PC-3 (cell line): ENCODE measurements around the gene SLC27A5. TPM values are rescaled to one million over a fixed set of nuclear protein-coding genes. Genes with fewer than 3 reads are reported as not detected.

Experiments
- ATAC-seq: fragments of 200-7000 bp; cut with Tn5 transposase; 2 replicates; pipeline ENCODE4 v1.9.1; 2020; ENCODE audit warnings: mild to moderate bottlenecking, moderate library complexity
- BruUV-seq: library from RNA; stranded (reverse); fragments of 400-500 nt; replicated peaks from 2 replicates; lab custom pipeline; 2021; lab: Mats Ljungman, UMichigan
- CTCF ChIA-PET: fragments of 300-600 bp; sonication (Branson Sonifier 250); formaldehyde crosslinking; loops from one replicate; lab custom pipeline; 2022; ENCODE audit warnings: antibody characterized with exemption; lab: Charles Lee
- POLR2A ChIA-PET: fragments of 300-600 bp; sonication (Branson Sonifier 250); formaldehyde crosslinking; loops from one replicate; lab custom pipeline; 2022; ENCODE audit warnings: antibody characterized with exemption; ENCODE audit not compliant: unreplicated experiment; lab: Charles Lee
- DNase-seq: peaks from one replicate; pipeline ENCODE4 v3.0.0-alpha.2; 2015
- H2AFZ ChIP-seq: fragments of 300-600 bp; sonication (generic); 2 replicates; pipeline ENCODE4 v1.6.0; 2016; ENCODE audit warnings: antibody characterized with exemption, low read length
- H3F3A ChIP-seq: fragments of 300-600 bp; sonication (generic); one replicate; pipeline ENCODE4 v1.6.0; 2017; ENCODE audit warnings: antibody characterized with exemption, low read length, control low read depth, mild to moderate bottlenecking; ENCODE audit not compliant: unreplicated experiment
- H3K27ac ChIP-seq: fragments of 300-600 bp; sonication (generic); 2 replicates; pipeline ENCODE4 v1.5.1; 2016; ENCODE audit warnings: mild to moderate bottlenecking, low read length
- H3K27me3 ChIP-seq: fragments of 300-600 bp; sonication (generic); 2 replicates; pipeline ENCODE4 v1.6.1; 2016; ENCODE audit warnings: low read length, mixed read lengths
- H3K36me3 ChIP-seq: fragments of 300-600 bp; sonication (generic); 2 replicates; pipeline ENCODE4 v1.6.1; 2016; ENCODE audit warnings: low read depth, mixed run types, low read length, mixed read lengths
- H3K4me1 ChIP-seq: fragments of 300-600 bp; sonication (generic); 2 replicates; pipeline ENCODE4 v1.5.1; 2016; ENCODE audit warnings: low read length; ENCODE audit not compliant: insufficient read depth
- H3K4me2 ChIP-seq: fragments of 300-600 bp; sonication (generic); 2 replicates; pipeline ENCODE4 v1.6.0; 2016; ENCODE audit warnings: low read length
- H3K4me3 ChIP-seq: fragments of 300-600 bp; sonication (generic); 2 replicates; pipeline ENCODE4 v1.5.1; 2016; ENCODE audit warnings: mild to moderate bottlenecking, low read length, mixed read lengths
- H3K79me2 ChIP-seq: fragments of 300-600 bp; sonication (generic); 2 replicates; pipeline ENCODE4 v1.6.1; 2017; ENCODE audit warnings: low read length, mixed read lengths
- H3K9ac ChIP-seq: fragments of 300-600 bp; sonication (generic); 2 replicates; pipeline ENCODE4 v1.6.0; 2016; ENCODE audit warnings: mild to moderate bottlenecking, low read length
- H3K9me2 ChIP-seq: fragments of 300-600 bp; sonication (generic); replicated peaks from 2 replicates; pipeline ENCODE4 v1.6.1; 2016; ENCODE audit warnings: mixed run types, low read length, mixed read lengths
- H3K9me3 ChIP-seq: fragments of 300-600 bp; sonication (generic); 2 replicates; pipeline ENCODE4 v1.6.1; 2016; ENCODE audit warnings: low read length, mixed read lengths
- H4K20me1 ChIP-seq: fragments of 300-600 bp; sonication (generic); 2 replicates; pipeline ENCODE4 v1.6.1; 2016; ENCODE audit warnings: low read length, mixed read lengths
- EZH2 ChIP-seq: fragments of 300-600 bp; sonication (generic); IDR thresholded peaks from one replicate; pipeline ENCODE4 v1.6.1; 2017; ENCODE audit warnings: antibody characterized with exemption, mild to moderate bottlenecking, low read length; ENCODE audit not compliant: unreplicated experiment
- EZH2phosphoT487 ChIP-seq: fragments of 300-600 bp; sonication (generic); IDR thresholded peaks from 2 replicates; pipeline ENCODE4 v1.6.1; 2018; ENCODE audit warnings: mild to moderate bottlenecking, antibody characterized with exemption, low read length, borderline replicate concordance
- intact Hi-C: fragments of 100-400 bp; cut with micrococcal nuclease; formaldehyde crosslinking; loops from 2 replicates; pipeline ENCODE4 v1.9.0; 2023
- total RNA-seq: library from RNA; depleted of rRNA; stranded (reverse); fragments of >200 nt; gene quantifications from 2 replicates; pipeline ENCODE4 v1.2.3, GENCODE V29; 2014
- TF ChIP-seq, protein P1 (sequence below): fragments of 300-600 bp; sonication (generic); conservative IDR thresholded peaks from 2 replicates; pipeline ENCODE4 v1.5.1; 2017; ENCODE audit warnings: antibody characterized with exemption, low read depth, mild to moderate bottlenecking, low read length

SLC27A5 gene
- total RNA-seq, 1 experiment from 2014 or later = 56.2 TPM

DNA sequence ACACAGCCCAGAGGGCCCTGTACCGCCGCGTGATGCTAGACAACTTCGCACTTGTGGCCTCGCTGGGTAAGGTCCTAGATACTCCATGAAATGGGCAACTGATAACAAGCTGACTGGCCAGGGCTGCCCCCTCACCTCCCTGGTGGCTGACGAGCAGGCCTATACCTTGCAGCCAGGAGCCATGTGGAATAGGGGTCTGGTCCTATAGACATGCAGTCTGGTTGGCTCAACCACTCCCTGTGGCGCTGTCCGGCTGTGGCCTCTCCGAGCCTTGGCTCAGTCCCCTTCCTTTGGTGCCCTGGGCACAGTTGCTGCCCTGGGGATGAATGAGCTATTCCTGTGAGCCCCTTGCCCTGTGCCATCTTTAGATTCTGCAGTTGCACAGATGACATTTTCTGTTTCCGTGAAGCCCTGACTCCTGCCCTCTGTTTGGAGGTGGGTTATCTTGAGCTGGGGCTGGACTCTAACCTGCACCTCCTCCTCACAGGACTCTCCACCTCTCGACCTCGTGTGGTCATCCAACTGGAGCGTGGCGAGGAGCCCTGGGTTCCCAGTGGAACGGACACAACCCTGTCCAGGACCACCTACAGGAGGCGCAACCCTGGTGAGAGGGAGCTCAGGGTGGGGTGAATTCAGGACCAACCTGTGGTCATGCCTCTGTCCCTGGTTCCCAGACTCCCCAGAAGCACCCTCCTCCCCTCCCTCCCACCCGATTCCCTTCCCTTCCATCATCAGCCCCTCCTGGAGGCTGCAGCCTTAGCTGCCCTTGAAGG is 42.4 kb downstream of the SLC27A5 start:
- no TSS peak for BruUV-seq
- H3K4me1 ChIP-seq = peaks cover 10% of the 10 kb centered on the region; the same call in 1 of the 2 replicates
- no peak overlapping the region for H3K9ac ChIP-seq
- no peaks in the 10 kb centered on the region for H4K20me1 ChIP-seq
- no peak overlapping the region for H3K4me3 ChIP-seq
- H2AFZ ChIP-seq = no peak overlapping the region
- ATAC-seq (no peak), DNase-seq (no peak)
- H3K9me2 ChIP-seq = no peaks in the 10 kb centered on the region
- no peaks in the 10 kb centered on the region for H3F3A ChIP-seq
- ChIA-PET POLR2A (no interaction called here), CTCF (no interaction called here)
- no peaks in the 10 kb centered on the region for H3K27me3 ChIP-seq
- intact Hi-C loops = no loop called here
- 0 out of 2 replicates have a peak, but pooled peaks cover 6% of the 10 kb centered on the region for H3K36me3 ChIP-seq
- no peaks in the 10 kb centered on the region for H3K9me3 ChIP-seq
- no peak for TF ChIP-seq EZH2phosphoT487
- TF ChIP-seq, protein P1, sequence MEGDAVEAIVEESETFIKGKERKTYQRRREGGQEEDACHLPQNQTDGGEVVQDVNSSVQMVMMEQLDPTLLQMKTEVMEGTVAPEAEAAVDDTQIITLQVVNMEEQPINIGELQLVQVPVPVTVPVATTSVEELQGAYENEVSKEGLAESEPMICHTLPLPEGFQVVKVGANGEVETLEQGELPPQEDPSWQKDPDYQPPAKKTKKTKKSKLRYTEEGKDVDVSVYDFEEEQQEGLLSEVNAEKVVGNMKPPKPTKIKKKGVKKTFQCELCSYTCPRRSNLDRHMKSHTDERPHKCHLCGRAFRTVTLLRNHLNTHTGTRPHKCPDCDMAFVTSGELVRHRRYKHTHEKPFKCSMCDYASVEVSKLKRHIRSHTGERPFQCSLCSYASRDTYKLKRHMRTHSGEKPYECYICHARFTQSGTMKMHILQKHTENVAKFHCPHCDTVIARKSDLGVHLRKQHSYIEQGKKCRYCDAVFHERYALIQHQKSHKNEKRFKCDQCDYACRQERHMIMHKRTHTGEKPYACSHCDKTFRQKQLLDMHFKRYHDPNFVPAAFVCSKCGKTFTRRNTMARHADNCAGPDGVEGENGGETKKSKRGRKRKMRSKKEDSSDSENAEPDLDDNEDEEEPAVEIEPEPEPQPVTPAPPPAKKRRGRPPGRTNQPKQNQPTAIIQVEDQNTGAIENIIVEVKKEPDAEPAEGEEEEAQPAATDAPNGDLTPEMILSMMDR = no peak
- TF ChIP-seq EZH2 = no peak
- no peak overlapping the region for H3K27ac ChIP-seq
- peaks cover 26% of the 10 kb centered on the region for H3K79me2 ChIP-seq
- no peak overlapping the region for H3K4me2 ChIP-seq

DNA sequence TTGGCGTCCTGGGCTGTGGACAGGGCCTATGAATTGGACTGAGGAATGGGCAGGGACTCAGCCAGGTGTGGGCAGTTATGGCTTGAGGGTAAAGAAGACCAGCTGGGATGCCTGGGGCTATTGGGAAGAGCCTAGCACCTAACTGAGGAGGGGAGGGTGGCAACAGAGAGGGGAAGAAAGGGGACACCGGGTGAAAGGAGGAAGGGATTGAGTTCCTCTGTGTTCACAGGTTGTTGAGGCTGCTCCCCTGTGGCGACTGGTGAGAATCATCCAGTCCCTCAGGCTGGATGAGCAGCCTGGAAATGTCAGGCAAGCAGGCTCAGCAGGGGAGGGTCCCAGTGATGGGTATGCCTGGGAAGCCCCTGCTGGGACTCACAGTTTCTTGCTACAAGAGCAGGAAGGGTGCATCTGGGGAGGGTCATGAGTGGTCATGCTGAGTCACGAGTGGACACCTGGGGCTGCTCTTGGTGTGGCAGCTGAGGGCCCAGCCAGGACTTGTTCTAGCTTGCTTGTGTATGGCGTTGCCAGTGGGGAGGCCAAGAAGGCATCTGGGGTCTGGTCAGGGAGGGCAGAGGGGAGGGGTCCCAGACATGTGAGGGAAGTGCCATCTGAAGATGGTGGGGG is 43.5 kb downstream of the SLC27A5 start:
- Histone ChIP-seq H3K27me3 (no peaks in the 10 kb centered on the region), H3K9me2 (no peaks in the 10 kb centered on the region), H3K4me3 (peak overlapping the region; percentile 80), H3K27ac (no peak overlapping the region), H3K79me2 (peaks cover 26% of the 10 kb centered on the region), H3K4me2 (peak overlapping the region; percentile 93), H2AFZ (no peak overlapping the region), H3K4me1 (peaks cover 9% of the 10 kb centered on the region; the same call in 1 of the 2 replicates), H3K36me3 (0 out of 2 replicates have a peak, but pooled peaks cover 6% of the 10 kb centered on the region), H3K9me3 (no peaks in the 10 kb centered on the region), H3F3A (no peaks in the 10 kb centered on the region), H3K9ac (no peak overlapping the region; the same call in 1 of the 2 replicates), H4K20me1 (no peaks in the 10 kb centered on the region)
- peak; percentile 38 for DNase-seq
- ATAC-seq = no peak
- CTCF ChIA-PET = no interaction called here
- POLR2A ChIA-PET = no interaction called here
- TF ChIP-seq, protein P1 = peak; percentile 27; the same call in 1 of the 2 replicates
- no peak for TF ChIP-seq EZH2
- intact Hi-C loops = no loop called here
- no TSS peak for BruUV-seq
